Measurements from ENCODE around the gene KLLN. TPM values are rescaled to one million over a fixed set of nuclear protein-coding genes. Genes with fewer than 3 reads are reported as not detected.
"Not testable (repeated sequence)": the region's sequence is repeated elsewhere in the genome, so short reads cannot be mapped to it uniquely, and the experiment has no call there.

The KLLN gene
- polyA plus RNA-seq, 1 donor from 2014 or later = 0.25 TPM

DNA sequence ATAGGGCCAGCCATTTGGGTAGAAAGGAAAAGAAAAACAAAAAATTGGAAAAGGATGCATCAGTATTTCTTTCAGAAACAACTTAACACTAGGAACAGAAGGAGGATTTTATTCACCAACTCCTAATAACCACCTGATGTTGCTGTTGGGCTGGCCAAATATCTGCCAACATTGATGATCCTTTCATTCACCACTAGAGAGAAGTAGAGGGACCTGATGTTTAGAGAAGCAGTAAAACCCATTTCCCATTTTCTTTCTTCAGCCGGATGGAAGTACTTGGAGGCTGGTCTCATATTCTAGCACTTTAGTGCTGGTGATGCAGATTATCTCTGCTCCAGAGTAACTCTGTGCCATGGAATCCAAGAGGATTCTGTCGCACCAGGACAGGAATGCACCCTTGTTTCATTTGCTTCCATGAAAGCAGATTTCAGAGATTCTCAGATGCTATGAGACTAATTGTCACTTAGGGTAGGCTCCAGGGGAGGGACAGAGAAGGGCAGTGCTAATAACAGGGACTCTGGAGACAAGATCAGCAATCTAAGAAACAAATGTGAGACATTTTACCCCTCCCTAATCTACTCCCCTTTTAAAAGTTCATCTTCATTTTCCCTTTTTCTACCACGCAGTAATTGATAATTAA, 3.1 kb downstream of the KLLN start:
- H3K4me3 Mint-ChIP-seq = peak overlapping the region; percentile 2 to 96 (median 29)
- H3K36me3 Mint-ChIP-seq = no peaks in the 10 kb centered on the region
- H3K9me3 Mint-ChIP-seq = no peaks in the 10 kb centered on the region
- H3K27me3 Mint-ChIP-seq = no peaks in the 10 kb centered on the region
- H3K27ac Mint-ChIP-seq = peak overlapping the region; percentile 90 to 95 (median 92)
- H3K4me1 Mint-ChIP-seq = peaks cover 15 to 19% (median 17%) of the 10 kb centered on the region in 3 donors

DNA sequence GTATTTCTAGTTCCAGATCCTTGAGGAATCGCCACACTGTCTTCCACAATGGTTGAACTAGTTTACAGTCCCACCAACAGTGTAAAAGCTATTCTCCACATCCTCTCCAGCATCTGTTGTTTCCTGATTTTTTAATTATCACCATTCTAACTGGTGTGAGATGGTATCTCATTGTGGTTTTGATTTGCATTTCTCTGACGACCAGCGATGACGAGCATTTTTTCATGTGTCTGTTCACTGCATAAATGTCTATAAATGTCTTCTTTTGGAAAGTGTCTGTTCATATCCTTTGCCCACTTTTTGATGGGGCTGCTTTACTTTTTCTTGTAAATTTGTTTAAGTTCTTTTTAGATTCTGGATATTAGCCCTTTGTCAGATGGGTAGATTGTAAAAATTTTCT, 7.7 kb downstream of the KLLN start:
- peaks cover 6 to 11% (median 8%) of the 10 kb centered on the region in 3 donors for H3K4me1 Mint-ChIP-seq
- H3K36me3 Mint-ChIP-seq, H3K9me3 Mint-ChIP-seq, H3K27ac Mint-ChIP-seq, H3K27me3 Mint-ChIP-seq, H3K4me3 Mint-ChIP-seq: not testable (repeated sequence)

- not testable (repeated sequence) for H3K27ac Mint-ChIP-seq, H3K4me1 Mint-ChIP-seq, H3K36me3 Mint-ChIP-seq, H3K4me3 Mint-ChIP-seq, H3K27me3 Mint-ChIP-seq, H3K9me3 Mint-ChIP-seq
Measured at GRCh38 chr10:87855247-87855646, 8.1 kb downstream of the KLLN start.

DNA sequence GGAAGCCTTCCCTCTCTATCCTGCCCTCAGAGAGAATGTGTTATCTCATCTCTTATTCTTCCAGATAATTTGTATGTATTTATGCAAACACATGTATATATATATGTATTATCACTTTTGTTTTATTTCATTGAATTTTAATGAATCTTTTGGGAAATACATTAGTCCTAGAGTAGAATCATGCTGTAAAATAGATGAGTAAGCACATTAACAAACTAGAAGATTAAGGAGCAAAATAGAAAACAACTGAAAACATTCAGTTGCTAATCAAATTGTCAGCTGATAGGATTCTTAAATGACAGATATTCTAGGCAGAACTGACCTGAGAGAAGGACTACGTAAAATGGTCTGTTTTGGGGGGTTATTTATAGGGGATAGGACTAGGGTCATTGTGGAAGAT, 11.2 kb downstream of the KLLN start:
- H3K4me1 Mint-ChIP-seq = peaks cover 0 to 4% (median 1%) of the 10 kb centered on the region in 3 donors
- no peak overlapping the region for H3K4me3 Mint-ChIP-seq
- H3K36me3 Mint-ChIP-seq = no peaks in the 10 kb centered on the region
- no peaks in the 10 kb centered on the region for H3K27me3 Mint-ChIP-seq
- no peak overlapping the region for H3K27ac Mint-ChIP-seq
- H3K9me3 Mint-ChIP-seq = no peaks in the 10 kb centered on the region

GRCh38 chr10:87850742-87851205, 12.6 kb downstream of the KLLN start:
- Mint-ChIP-seq H3K4me1 (peaks cover 0 to 4% (median 1%) of the 10 kb centered on the region in 3 donors), H3K27ac (no peak overlapping the region), H3K27me3 (no peaks in the 10 kb centered on the region), H3K9me3 (no peaks in the 10 kb centered on the region), H3K4me3 (no peak overlapping the region), H3K36me3 (no peaks in the 10 kb centered on the region)

GRCh38 chr10:87849001-87849400, 14.3 kb downstream of the KLLN start:
- H3K4me3 Mint-ChIP-seq = no peak overlapping the region
- H3K36me3 Mint-ChIP-seq = no peaks in the 10 kb centered on the region
- no peaks in the 10 kb centered on the region for H3K27me3 Mint-ChIP-seq
- H3K4me1 Mint-ChIP-seq = peaks cover 0 to 4% (median 1%) of the 10 kb centered on the region in 3 donors
- H3K27ac Mint-ChIP-seq = no peak overlapping the region
- no peaks in the 10 kb centered on the region for H3K9me3 Mint-ChIP-seq

DNA sequence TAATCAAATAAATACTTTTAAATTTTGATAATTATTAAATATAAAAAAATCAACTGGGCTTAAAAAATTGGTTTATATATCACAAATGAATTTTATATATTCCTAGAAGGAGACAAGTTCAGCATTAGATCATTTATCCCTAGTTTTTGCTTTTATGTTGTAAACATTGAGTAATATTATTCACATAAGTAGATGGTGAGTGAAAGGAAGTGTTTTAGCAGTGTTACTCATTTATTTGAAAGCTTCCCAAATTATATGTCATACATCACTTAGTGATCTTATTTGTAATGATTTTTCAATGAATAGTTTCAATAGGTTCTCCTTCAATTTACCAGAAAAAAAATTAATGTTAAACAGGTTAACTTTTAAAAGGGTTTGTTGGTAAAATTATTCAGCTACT, 15.8 kb downstream of the KLLN start:
- H3K27me3 Mint-ChIP-seq = no peaks in the 10 kb centered on the region
- H3K9me3 Mint-ChIP-seq = no peaks in the 10 kb centered on the region
- H3K4me3 Mint-ChIP-seq = no peak overlapping the region
- peaks cover 0 to 4% (median 1%) of the 10 kb centered on the region in 3 donors for H3K4me1 Mint-ChIP-seq
- no peaks in the 10 kb centered on the region for H3K36me3 Mint-ChIP-seq
- H3K27ac Mint-ChIP-seq = no peak overlapping the region

DNA sequence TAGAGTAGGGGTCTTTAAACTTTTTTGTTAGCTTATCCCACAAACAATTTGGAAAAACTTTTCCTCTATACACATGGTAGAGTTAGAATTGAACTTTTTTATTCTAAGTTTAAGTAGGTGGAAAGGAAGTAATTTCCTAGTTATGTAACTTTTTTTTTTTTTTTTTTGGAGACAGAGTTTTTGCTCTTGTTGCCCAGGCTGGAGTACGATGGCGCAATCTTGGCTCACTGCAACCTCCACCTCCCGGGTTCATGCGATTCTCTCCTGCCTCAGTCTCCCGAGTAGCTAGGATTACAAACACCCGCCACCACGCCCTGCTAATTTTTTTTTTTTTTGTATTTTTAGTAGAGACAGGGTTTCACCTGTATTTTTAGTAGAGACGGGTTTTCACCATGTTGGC, 16.6 kb downstream of the KLLN start:
- not testable (repeated sequence) for H3K36me3 Mint-ChIP-seq, H3K4me1 Mint-ChIP-seq, H3K4me3 Mint-ChIP-seq

GRCh38 chr10:87846023-87846422, 17.3 kb downstream of the KLLN start:
- Mint-ChIP-seq H3K4me1 (peaks cover 0 to 2% (median 0%) of the 10 kb centered on the region in 3 donors), H3K36me3 (no peaks in the 10 kb centered on the region), H3K27me3 (no peaks in the 10 kb centered on the region), H3K27ac (no peak overlapping the region), H3K4me3 (no peak overlapping the region), H3K9me3 (no peaks in the 10 kb centered on the region)

More for the DNA sequence above, 16.6 kb downstream of the KLLN start:
- not testable (repeated sequence) for H3K9me3 Mint-ChIP-seq, H3K27me3 Mint-ChIP-seq, H3K27ac Mint-ChIP-seq

DNA sequence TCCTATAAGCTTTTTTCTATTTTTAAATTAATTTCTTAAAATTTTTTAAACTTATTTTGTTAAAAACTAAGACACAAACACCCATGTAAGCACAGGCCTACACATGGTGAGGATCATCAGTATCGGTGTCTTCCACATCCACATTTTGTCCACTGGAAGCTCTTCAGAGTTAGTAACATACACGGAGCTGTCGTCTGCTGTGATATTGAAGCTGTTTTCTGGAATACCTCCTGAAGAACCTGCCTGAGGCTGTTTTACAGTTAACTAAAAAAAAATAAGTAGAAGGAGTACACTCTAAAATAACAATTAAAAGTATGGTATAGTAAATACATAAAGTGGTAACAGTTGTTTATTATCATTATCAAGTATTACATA, 17.7 kb downstream of the KLLN start:
- Mint-ChIP-seq H3K4me3 (no peak overlapping the region), H3K27me3 (no peaks in the 10 kb centered on the region), H3K27ac (no peak overlapping the region), H3K36me3 (no peaks in the 10 kb centered on the region), H3K4me1 (no peaks in the 10 kb centered on the region), H3K9me3 (no peaks in the 10 kb centered on the region)

DNA sequence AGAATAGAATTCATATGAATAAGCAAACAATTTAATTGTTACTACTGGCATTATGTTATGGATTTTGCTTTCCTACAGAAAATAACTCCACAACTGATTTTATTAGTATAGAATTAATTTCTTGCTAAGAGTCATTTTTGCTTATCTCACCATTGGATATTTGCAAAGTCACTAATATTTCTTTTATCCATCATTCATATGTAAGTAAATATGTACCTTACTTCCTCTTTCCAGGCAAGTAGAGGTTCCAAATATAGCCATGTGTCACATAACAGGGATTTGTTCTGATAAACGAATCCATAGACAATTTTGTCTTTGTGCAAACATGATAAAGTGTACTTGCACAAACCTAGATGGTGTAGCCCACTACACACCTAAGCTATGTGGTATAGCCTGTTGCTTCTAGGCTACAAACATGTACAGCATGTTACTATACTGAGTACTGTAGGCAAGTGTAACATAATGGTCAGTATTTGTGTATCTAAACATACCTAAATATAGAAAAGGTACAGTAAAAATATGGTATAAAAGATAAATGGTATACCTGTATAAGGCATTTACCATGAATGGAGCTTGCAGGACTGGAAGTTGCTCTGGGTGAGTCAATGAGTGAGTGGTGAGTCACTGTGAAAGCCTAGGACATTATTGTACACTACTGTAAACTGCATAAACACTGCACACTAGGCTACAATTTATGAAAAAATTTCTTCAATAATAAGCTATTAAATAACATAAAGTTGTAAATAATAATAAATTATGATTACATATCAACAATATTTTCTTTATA, 18.3 kb downstream of the KLLN start:
- no peaks in the 10 kb centered on the region for H3K36me3 Mint-ChIP-seq
- H3K27me3 Mint-ChIP-seq = no peaks in the 10 kb centered on the region
- no peak overlapping the region for H3K4me3 Mint-ChIP-seq
- no peaks in the 10 kb centered on the region for H3K9me3 Mint-ChIP-seq
- no peak overlapping the region for H3K27ac Mint-ChIP-seq
- H3K4me1 Mint-ChIP-seq = no peaks in the 10 kb centered on the region

DNA sequence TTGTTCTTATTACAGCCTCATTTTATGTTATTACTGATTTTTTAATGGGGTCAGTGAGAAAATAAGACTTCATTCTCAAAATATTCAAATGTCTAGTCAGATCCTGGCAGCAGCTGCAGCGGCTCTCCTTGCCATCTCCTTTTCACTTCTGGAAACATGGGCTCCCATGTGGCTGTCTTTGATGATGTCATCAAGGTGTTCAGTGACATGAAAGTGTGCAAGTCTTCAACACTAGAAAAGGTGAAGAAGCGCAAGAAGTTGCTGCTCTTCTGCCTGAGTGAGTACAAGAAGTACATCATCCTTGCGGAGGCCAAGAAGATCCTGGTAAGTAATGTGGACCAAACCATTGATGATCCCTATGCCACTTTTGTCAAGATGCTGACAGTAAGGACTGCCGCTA, 19.6 kb downstream of the KLLN start:
- no peaks in the 10 kb centered on the region for H3K9me3 Mint-ChIP-seq
- no peak overlapping the region for H3K4me3 Mint-ChIP-seq
- no peaks in the 10 kb centered on the region for H3K27me3 Mint-ChIP-seq
- H3K27ac Mint-ChIP-seq = no peak overlapping the region
- peaks cover 3% of the 10 kb centered on the region for H3K36me3 Mint-ChIP-seq
- no peaks in the 10 kb centered on the region for H3K4me1 Mint-ChIP-seq

GRCh38 chr10:87842776-87843497, 20.4 kb downstream of the KLLN start:
- Mint-ChIP-seq H3K4me1 (no peaks in the 10 kb centered on the region), H3K27ac (no peak overlapping the region), H3K9me3 (no peaks in the 10 kb centered on the region), H3K27me3 (no peaks in the 10 kb centered on the region), H3K36me3 (peaks cover 3% of the 10 kb centered on the region), H3K4me3 (no peak overlapping the region)

GRCh38 chr10:87842220-87842641, 21.1 kb downstream of the KLLN start:
- H3K27me3 Mint-ChIP-seq = no peaks in the 10 kb centered on the region
- peaks cover 4% of the 10 kb centered on the region for H3K36me3 Mint-ChIP-seq
- H3K4me1 Mint-ChIP-seq = peaks cover 3 to 5% (median 5%) of the 10 kb centered on the region in 3 donors
- no peaks in the 10 kb centered on the region for H3K9me3 Mint-ChIP-seq
- H3K4me3 Mint-ChIP-seq = no peak overlapping the region
- no peak overlapping the region for H3K27ac Mint-ChIP-seq

DNA sequence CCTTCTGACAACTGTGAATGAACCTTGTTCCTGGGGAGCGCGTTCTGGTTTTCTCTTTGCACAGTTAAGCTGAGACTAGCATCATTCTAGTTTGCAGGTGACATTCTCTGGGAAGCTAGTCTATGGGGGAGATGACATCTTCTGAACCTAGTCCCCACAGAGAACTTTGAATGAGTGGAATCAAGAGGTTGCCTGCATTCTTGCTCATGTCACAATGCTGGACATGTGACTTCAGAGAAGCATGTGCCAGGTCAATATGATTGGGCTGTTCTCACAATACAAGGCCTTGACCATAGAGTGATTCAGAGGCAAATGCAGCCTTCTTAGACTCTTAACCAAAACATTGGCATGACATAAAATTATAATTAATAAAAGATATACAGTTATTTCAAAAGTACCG, 22.1 kb downstream of the KLLN start:
- Mint-ChIP-seq H3K4me1 (peaks cover 3 to 7% (median 6%) of the 10 kb centered on the region in 3 donors), H3K27ac (no peak overlapping the region), H3K4me3 (no peak overlapping the region), H3K36me3 (peaks cover 5% of the 10 kb centered on the region), H3K9me3 (no peaks in the 10 kb centered on the region), H3K27me3 (no peaks in the 10 kb centered on the region)
